Caco-2 (cell line): ENCODE measurements around the gene MRPL12. TPM values are rescaled to one million over a fixed set of nuclear protein-coding genes. Genes with fewer than 3 reads are reported as not detected.

ENCODE experiments used
- Bru-seq: library from RNA; stranded (reverse); fragments of 400-500 nt; gene quantifications from one replicate; lab custom pipeline; 2021; lab: Mats Ljungman, UMichigan
- BruChase-seq, 2 experiments: library from RNA; stranded (reverse); fragments of 400-500 nt; gene quantifications; one replicate each; lab custom pipeline; 2021; lab: Mats Ljungman, UMichigan
- BruUV-seq: library from RNA; stranded (reverse); fragments of 400-500 nt; replicated peaks from 2 replicates; lab custom pipeline; 2021; lab: Mats Ljungman, UMichigan
- CTCF ChIA-PET: fragments of 300-600 bp; sonication (Branson Sonifier 250); formaldehyde crosslinking; loops from one replicate; lab custom pipeline; 2022; ENCODE audit warnings: antibody characterized with exemption; lab: Charles Lee
- POLR2A ChIA-PET: fragments of 300-600 bp; sonication (Branson Sonifier 250); formaldehyde crosslinking; loops from one replicate; lab custom pipeline; 2022; ENCODE audit warnings: antibody characterized with exemption; lab: Charles Lee
- DNase-seq, 2 experiments: peaks; one replicate each; pipeline versions ENCODE4 v3.0.0 to v3.0.0-alpha.2; 2020 to 2022
- H3K27me3 ChIP-seq: replicated peaks from 2 replicates; pipeline ENCODE4 v1.6.0; 2011; ENCODE audit warnings: low read length; ENCODE audit not compliant: control insufficient read depth, insufficient read depth
- H3K36me3 ChIP-seq: 2 replicates; pipeline ENCODE4 v1.5.1; 2011; ENCODE audit warnings: low read length; ENCODE audit not compliant: control insufficient read depth, insufficient read depth
- H3K4me1 ChIP-seq: fragments of 250-450 bp; sonication (Bioruptor Pico); 2 replicates; pipeline ENCODE4 v1.5.1; 2020; ENCODE audit warnings: mild to moderate bottlenecking
- H3K4me3 ChIP-seq: 2 replicates; pipeline ENCODE4 v1.5.1; 2011; ENCODE audit warnings: low read depth, mild to moderate bottlenecking, control low read depth, low read length
- H3K9me3 ChIP-seq: fragments of 250-450 bp; sonication (Bioruptor Pico); 2 replicates; pipeline ENCODE4 v1.5.1; 2020; ENCODE audit warnings: mild to moderate bottlenecking, moderate library complexity
- H3K27ac Mint-ChIP-seq: one replicate; pipeline ENCODE4 v1.8.0; 2022; ENCODE audit warnings: mixed read lengths; ENCODE audit not compliant: unreplicated experiment
- H3K27me3 Mint-ChIP-seq: one replicate; pipeline ENCODE4 v1.8.0; 2022; ENCODE audit warnings: mixed read lengths; ENCODE audit not compliant: insufficient read depth, unreplicated experiment
- H3K36me3 Mint-ChIP-seq: one replicate; pipeline ENCODE4 v1.8.0; 2022; ENCODE audit warnings: mild to moderate bottlenecking, mixed read lengths; ENCODE audit not compliant: insufficient read depth, unreplicated experiment
- H3K4me1 Mint-ChIP-seq: one replicate; pipeline ENCODE4 v1.8.0; 2022; ENCODE audit warnings: low read depth, mixed read lengths; ENCODE audit not compliant: unreplicated experiment
- H3K4me3 Mint-ChIP-seq: one replicate; pipeline ENCODE4 v1.8.0; 2022; ENCODE audit warnings: mild to moderate bottlenecking, moderate library complexity, mixed read lengths; ENCODE audit not compliant: unreplicated experiment
- H3K9me3 Mint-ChIP-seq: one replicate; pipeline ENCODE4 v1.8.0; 2022; ENCODE audit warnings: mixed read lengths; ENCODE audit not compliant: unreplicated experiment
- CTCF ChIP-seq, 2 experiments: fragments of 200-600 bp in 1 of 2; IDR thresholded peaks; 1 replicate in 1 of 2; 2 replicates in 1 of 2; pipeline versions ENCODE4 v1.5.1 to v1.8.0; 2011 to 2022; ENCODE audit warnings: antibody characterized with exemption in 1 of 2, control low read depth in 1 of 2, inconsistent platforms in 1 of 2, low read depth in 1 of 2, low read length in 1 of 2, mild to moderate bottlenecking in 1 of 2, moderate library complexity in 1 of 2; ENCODE audit not compliant: insufficient read depth in 1 of 2, severe bottlenecking in 1 of 2, unreplicated experiment in 1 of 2
- intact Hi-C: fragments of 100-400 bp; cut with micrococcal nuclease; formaldehyde crosslinking; loops from one replicate; pipeline ENCODE4 v1.10.0; 2022; ENCODE audit not compliant: unreplicated experiment
- long read RNA-seq: library from polyadenylated mRNA; stranded (forward); transcript quantifications from one replicate; pipeline ENCODE4 v2.0.0, GENCODE V29; 2022
- total RNA-seq: library from RNA; stranded (reverse); gene quantifications from 2 replicates; pipeline ENCODE4 v1.2.3, GENCODE V29; 2022

MRPL12 gene
- total RNA-seq = 164 and 176 TPM in 2 replicates
- Bru-seq, nascent RNA = percentile 97 among the genes with signal in this experiment
- percentile 99 among the genes with signal in this experiment for BruChase-seq, experiment 1, labeled RNA remaining after a 2-hour chase
- percentile 99 among the genes with signal in this experiment for BruChase-seq, experiment 2, labeled RNA remaining after a 6-hour chase
- long read RNA-seq, transcript MRPL12-201 (5 exons, 1,028 nt) = major isoform, 109 of 116 reads
- long read RNA-seq, partial matches to known transcripts = 7 of 116 reads
- long read RNA-seq, other reads (novel, unspliced or antisense) = 0 of 116 reads

GRCh38 chr17:81702934-81703746 is at the start of gene MRPL12:
TSS of gene MRPL12 (plus strand) at chr17:81703367. CDS start at chr17:81703502, 135 bp downstream.
- intact Hi-C loops = loop anchor here (1.0 kb wide), 2 partner anchors 8 to 20 kb away; partner anchors contain the start of gene ARL16
- Mint-ChIP-seq H3K27ac (peak within 1 kb of the TSS; percentile 98), H3K27me3 (no peaks in the 10 kb centered on the region), H3K4me1 (peaks cover 23% of the 10 kb centered on the region), H3K9me3 (no peaks in the 10 kb centered on the region), H3K4me3 (peak within 1 kb of the TSS; percentile 93), H3K36me3 (peaks cover 97% of the 10 kb centered on the region)
- Histone ChIP-seq H3K4me1 (peaks cover 18% of the 10 kb centered on the region), H3K4me3 (peak within 1 kb of the TSS; percentile 86), H3K36me3 (peaks cover 10% of the 10 kb centered on the region), H3K9me3 (no peaks in the 10 kb centered on the region), H3K27me3 (no peaks in the 10 kb centered on the region)
- TF ChIP-seq CTCF (IDR thresholded peaks at IDR 0.05; ENCODE audit: insufficient read depth in 1 of 2, low read depth in 1 of 2, low read length in 1 of 2, severe bottlenecking in 1 of 2, unreplicated experiment in 1 of 2) = peak; percentile 28 to 33
- no TSS peak for BruUV-seq
- CTCF ChIA-PET = interaction anchor here (0.6 to 1.5 kb wide), 4 partner anchors 9 to 102 kb away, joined by 3 to 11 read pairs (median 5); partner anchors contain the start of gene SLC25A10
- peak; percentile 93 to 95 for DNase-seq
- POLR2A ChIA-PET = interaction anchor here (0.7 to 3.0 kb wide), 6 partner anchors 9 to 130 kb away, joined by 4 to 45 read pairs (median 5); partner anchors contain the start of genes ARL16, HGS, MCRIP1 and SLC25A10

GRCh38 chr17:81655378-81656117 is 47.6 kb upstream of the MRPL12 start:
- Histone ChIP-seq H3K4me3 (no peak overlapping the region), H3K9me3 (no peaks in the 10 kb centered on the region), H3K4me1 (peaks cover 13% of the 10 kb centered on the region), H3K27me3 (no peaks in the 10 kb centered on the region), H3K36me3 (no peaks in the 10 kb centered on the region)
- ChIA-PET CTCF (interaction anchor here (0.6 kb wide), 1 partner anchor 128 kb away, joined by 3 read pairs; no protein-coding TSS in a partner anchor), POLR2A (interaction anchor here (1.3 kb wide), 1 partner anchor 11 kb away, joined by 4 read pairs; the partner anchor contains the start of gene CCDC137)
- Mint-ChIP-seq H3K27me3 (no peaks in the 10 kb centered on the region), H3K36me3 (no peaks in the 10 kb centered on the region), H3K4me3 (no peak overlapping the region), H3K9me3 (no peaks in the 10 kb centered on the region), H3K4me1 (peaks cover 6% of the 10 kb centered on the region), H3K27ac (no peak overlapping the region)
- no peak for DNase-seq
- BruUV-seq = no TSS peak
- intact Hi-C loops = no loop called here
- no peak for TF ChIP-seq CTCF (IDR thresholded peaks at IDR 0.05; ENCODE audit: insufficient read depth in 1 of 2, low read depth in 1 of 2, low read length in 1 of 2, severe bottlenecking in 1 of 2, unreplicated experiment in 1 of 2)
